Spleen (tissue), 11 donors: Measurements from ENCODE around the gene SUMO4. TPM values are rescaled to one million over a fixed set of nuclear protein-coding genes. Genes with fewer than 3 reads are reported as not detected.

Experiments used
- DNase-seq: peaks from one replicate; pipeline ENCODE4 v3.0.0-alpha.2; 2020
- H3K27ac ChIP-seq, 8 donors: fragments of 200-600 bp; sonication (generic) in 7 of 8; 1 replicate in 4 of 8; 2 replicates in 4 of 8; pipeline versions ENCODE4 v1.5.0 to v1.8.0; 2016 to 2021; ENCODE audit warnings: inconsistent platforms in 4 of 8, mild to moderate bottlenecking in 4 of 8, moderate library complexity in 1 of 8
- H3K27me3 ChIP-seq, 7 donors: fragments of 200-600 bp; sonication (generic) in 6 of 7; replicated peaks in 1 of 7; 1 replicate in 4 of 7; 2 replicates in 3 of 7; pipeline versions ENCODE4 v1.5.0 to v1.8.0; 2016 to 2021; ENCODE audit warnings: inconsistent platforms in 3 of 7, mild to moderate bottlenecking in 1 of 7
- H3K36me3 ChIP-seq, 6 donors: fragments of 200-600 bp; sonication (generic) in 5 of 6; 1 replicate in 4 of 6; 2 replicates in 2 of 6; pipeline versions ENCODE4 v1.5.0 to v1.8.0; 2016 to 2021; ENCODE audit warnings: inconsistent platforms in 2 of 6
- H3K4me1 ChIP-seq, 6 donors: fragments of 200-600 bp; sonication (generic) in 5 of 6; 1 replicate in 3 of 6; 2 replicates in 3 of 6; pipeline versions ENCODE4 v1.5.0 to v1.8.0; 2016 to 2021; ENCODE audit warnings: inconsistent platforms in 3 of 6
- H3K4me3 ChIP-seq, 8 donors: fragments of 200-600 bp; sonication (generic) in 7 of 8; 1 replicate in 4 of 8; 2 replicates in 4 of 8; pipeline versions ENCODE4 v1.5.0 to v1.8.0; 2016 to 2021; ENCODE audit warnings: inconsistent platforms in 4 of 8, mild to moderate bottlenecking in 4 of 8, moderate library complexity in 2 of 8
- H3K9me3 ChIP-seq, 8 donors: fragments of 200-600 bp; sonication (generic) in 7 of 8; 1 replicate in 4 of 8; 2 replicates in 4 of 8; pipeline versions ENCODE4 v1.5.0 to v1.8.0; 2016 to 2021; ENCODE audit warnings: inconsistent platforms in 4 of 8
- CTCF ChIP-seq, 11 experiments: fragments of 200-600 bp in 7 of 11; fragments of 450-650 bp in 4 of 11; sonication (generic) in 4 of 11; IDR thresholded peaks in 8 of 11; conservative IDR thresholded peaks in 3 of 11; 1 replicate in 7 of 11; 2 replicates in 4 of 11; pipeline versions ENCODE4 v1.4.0 to v1.8.0; 2016 to 2021; ENCODE audit warnings: antibody characterized with exemption in 11 of 11, inconsistent platforms in 4 of 11, mild to moderate bottlenecking in 1 of 11
- POLR2A ChIP-seq, 3 donors: fragments of 450-650 bp; IDR thresholded peaks; one replicate each; pipeline ENCODE4 v1.5.1; 2017; ENCODE audit warnings: antibody characterized with exemption in 3 of 3, mild to moderate bottlenecking in 1 of 3
- POLR2AphosphoS5 ChIP-seq, 3 donors: sonication (generic); formaldehyde crosslinking; IDR thresholded peaks; one replicate each; pipeline ENCODE4 v1.5.1; 2017; ENCODE audit warnings: antibody characterized with exemption in 3 of 3
- WGBS, 5 donors: extraction: QIAGEN DNeasy Blood & Tissue Kit in 3 of 5; methylation state at CpG; one replicate each; pipeline versions ENCODE4 v1.1.5 to v1.1.7; 2013 to 2018; 5-methylcytosine and 5-hydroxymethylcytosine counted together
- intact Hi-C: fragments of 100-400 bp; cut with DNase I; formaldehyde crosslinking; loops from one replicate; pipeline ENCODE4 v1.15.0; 2023; ENCODE audit warnings: low total_unique reads
- polyA plus RNA-seq, 3 donors: library from polyadenylated mRNA; stranded (reverse); fragments of 200-250 nt; gene quantifications; one replicate each; pipeline ENCODE4 v1.2.1, GENCODE V29; 2013
- total RNA-seq, 7 donors: library from RNA; depleted of rRNA in 3 of 7; stranded (reverse); fragments of >200 nt in 3 of 7; fragmentation: NEBNext Ultra II Directional in 4 of 7; extraction: Animal tissue kit (Norgen Biotek cat#: 25700) in 4 of 7; gene quantifications; one replicate each; pipeline versions ENCODE4 v1.1.0 to v1.2.1, GENCODE V29; 2016 to 2021
- donor health status: healthy with polysubstance abuse.
- donor health status: DM: no; HTN: no; CAD: no; lungs with moderate emphysema.
- donor health status: DM: no; HTN: no; CAD: no.
- donor health status: Bipolar disorder and iron deficiency.
- donor health status: healthy.
- donor health status: DM: no; HTN: no; CAD: no.
- donor health status: DM: yes; HTN: yes; CAD: no.

SUMO4 gene
- total and polyA plus RNA-seq, 10 donors: 0.16 to 19.7 (median 6.3) TPM; not detected in 2

- Histone ChIP-seq H3K27ac (no peak overlapping the region), H3K4me1 (peaks cover 0 to 11% (median 5%) of the 10 kb centered on the region in 6 donors), H3K4me3 (no peak overlapping the region), H3K9me3 (no peaks in the 10 kb centered on the region), H3K27me3 (no peaks in the 10 kb centered on the region), H3K36me3 (no peaks in the 10 kb centered on the region)
- no peak for DNase-seq
- TF ChIP-seq POLR2A (IDR thresholded peaks at IDR 0.05): no peak
- TF ChIP-seq POLR2AphosphoS5 (IDR thresholded peaks at IDR 0.05): no peak
- no peak for TF ChIP-seq CTCF (IDR thresholded peaks at IDR 0.05 in 8 of 11, conservative IDR thresholded peaks at IDR 0.05 in 3 of 11)
- 60 to 85% (median 75%) methylated on average over 1 of the region's 1 CpG for WGBS, 5 donors
- intact Hi-C loops: loop anchor here (10.0 kb wide), 1 partner anchor 81 kb away; no protein-coding TSS in a partner anchor
These were observed 33.8 kb downstream of the SUMO4 start for GRCh38 chr6:149433881-149434280.

GRCh38 chr6:149435919-149436586, 36.0 kb downstream of the SUMO4 start:
- TF ChIP-seq POLR2A (IDR thresholded peaks at IDR 0.05) (no peak), CTCF (IDR thresholded peaks at IDR 0.05 in 8 of 11, conservative IDR thresholded peaks at IDR 0.05 in 3 of 11) (no peak), POLR2AphosphoS5 (IDR thresholded peaks at IDR 0.05) (no peak)
- Histone ChIP-seq H3K4me1 (peaks cover 0 to 11% (median 8%) of the 10 kb centered on the region in 6 donors), H3K4me3 (no peak overlapping the region), H3K9me3 (no peaks in the 10 kb centered on the region), H3K36me3 (no peaks in the 10 kb centered on the region), H3K27ac (no peak overlapping the region), H3K27me3 (no peaks in the 10 kb centered on the region)
- intact Hi-C loops: loop anchor here (5.0 to 10.0 kb wide), 2 partner anchors 79 to 404 kb away; no protein-coding TSS in a partner anchor
- 87 to 96% (median 96%) methylated on average over 8 to 13 of the region's 13 CpGs for WGBS, 5 donors
- peak; percentile 64 for DNase-seq

GRCh38 chr6:149436647-149437046, 36.6 kb downstream of the SUMO4 start:
- 92 to 98% (median 94%) methylated on average over 12 of the region's 12 CpGs for WGBS, 5 donors

More at GRCh38 chr6:149436647-149437046, 36.6 kb downstream of the SUMO4 start:
- H3K36me3 ChIP-seq: no peaks in the 10 kb centered on the region
- intact Hi-C loops: loop anchor here (5.0 to 10.0 kb wide), 2 partner anchors 78 to 404 kb away; no protein-coding TSS in a partner anchor
- no peak overlapping the region for H3K27ac ChIP-seq
- DNase-seq: peak; percentile 69
- H3K4me1 ChIP-seq: peaks cover 0 to 8% (median 7%) of the 10 kb centered on the region in 6 donors
- H3K9me3 ChIP-seq: no peaks in the 10 kb centered on the region
- no peak overlapping the region for H3K4me3 ChIP-seq
- TF ChIP-seq POLR2AphosphoS5 (IDR thresholded peaks at IDR 0.05) (no peak), POLR2A (IDR thresholded peaks at IDR 0.05) (no peak), CTCF (IDR thresholded peaks at IDR 0.05 in 8 of 11, conservative IDR thresholded peaks at IDR 0.05 in 3 of 11) (no peak)
- H3K27me3 ChIP-seq: no peaks in the 10 kb centered on the region
